Thyroid gland (tissue), 4 donors: Measurements from ENCODE around the gene EID2B.

ENCODE experiments used
- POLR2A ChIP-seq, 2 donors: fragments of 450-650 bp; IDR thresholded peaks; one replicate each; pipeline ENCODE4 v1.6.1; 2017; ENCODE audit warnings: antibody characterized with exemption in 2 of 2, mild to moderate bottlenecking in 2 of 2, moderate library complexity in 1 of 2
- TF ChIP-seq, protein P1 (sequence below), 6 experiments: fragments of 200-600 bp in 3 of 6; fragments of 450-650 bp in 3 of 6; sonication (generic) in 3 of 6; IDR thresholded peaks; one replicate each; pipeline ENCODE4 v1.5.1; 2016 to 2019; ENCODE audit warnings: antibody characterized with exemption in 6 of 6, mild to moderate bottlenecking in 2 of 6, inconsistent platforms in 1 of 6, moderate library complexity in 1 of 6

DNA sequence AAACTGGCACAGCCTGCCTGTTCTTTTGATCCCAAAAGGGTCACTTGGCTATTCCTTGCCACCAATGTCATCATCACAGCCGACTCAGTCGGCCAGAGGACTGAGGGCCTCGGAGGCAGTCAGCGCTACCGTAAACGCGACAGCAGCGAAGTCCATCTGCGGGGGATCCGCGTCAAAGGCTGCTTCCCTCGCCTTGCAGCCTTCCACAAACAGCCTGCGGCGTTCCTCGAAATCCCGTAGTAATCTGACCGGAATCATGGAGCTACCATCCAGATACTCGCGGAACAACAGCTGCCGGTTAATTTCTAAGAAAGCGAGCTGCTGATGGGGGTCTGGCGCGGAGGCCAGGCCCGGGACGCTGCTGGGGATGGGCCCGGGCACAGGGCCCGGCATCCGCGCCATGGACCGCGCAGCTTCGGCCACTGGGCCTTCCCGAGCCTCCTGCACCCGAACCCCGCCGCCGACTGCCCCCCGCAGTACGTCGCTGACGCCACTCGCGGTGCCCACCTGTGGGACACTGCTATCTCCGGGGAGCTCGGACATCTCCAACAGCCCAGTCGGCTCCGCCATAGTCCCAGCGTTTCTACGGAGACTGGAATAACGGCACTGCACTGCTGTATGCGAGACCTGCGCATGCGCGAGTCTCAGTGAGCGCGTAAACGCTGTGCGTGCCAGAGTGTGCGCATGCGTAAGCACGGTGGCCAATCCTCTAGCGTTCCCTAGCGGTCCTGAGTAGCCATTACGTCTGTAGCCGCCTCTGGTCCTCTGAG is at the start of gene EID2B:
- TF ChIP-seq, protein P1, sequence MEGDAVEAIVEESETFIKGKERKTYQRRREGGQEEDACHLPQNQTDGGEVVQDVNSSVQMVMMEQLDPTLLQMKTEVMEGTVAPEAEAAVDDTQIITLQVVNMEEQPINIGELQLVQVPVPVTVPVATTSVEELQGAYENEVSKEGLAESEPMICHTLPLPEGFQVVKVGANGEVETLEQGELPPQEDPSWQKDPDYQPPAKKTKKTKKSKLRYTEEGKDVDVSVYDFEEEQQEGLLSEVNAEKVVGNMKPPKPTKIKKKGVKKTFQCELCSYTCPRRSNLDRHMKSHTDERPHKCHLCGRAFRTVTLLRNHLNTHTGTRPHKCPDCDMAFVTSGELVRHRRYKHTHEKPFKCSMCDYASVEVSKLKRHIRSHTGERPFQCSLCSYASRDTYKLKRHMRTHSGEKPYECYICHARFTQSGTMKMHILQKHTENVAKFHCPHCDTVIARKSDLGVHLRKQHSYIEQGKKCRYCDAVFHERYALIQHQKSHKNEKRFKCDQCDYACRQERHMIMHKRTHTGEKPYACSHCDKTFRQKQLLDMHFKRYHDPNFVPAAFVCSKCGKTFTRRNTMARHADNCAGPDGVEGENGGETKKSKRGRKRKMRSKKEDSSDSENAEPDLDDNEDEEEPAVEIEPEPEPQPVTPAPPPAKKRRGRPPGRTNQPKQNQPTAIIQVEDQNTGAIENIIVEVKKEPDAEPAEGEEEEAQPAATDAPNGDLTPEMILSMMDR (IDR thresholded peaks at IDR 0.05), result peak; percentile 98 to 100 (median 100)
- peak; percentile 21 to 84 for TF ChIP-seq POLR2A (IDR thresholded peaks at IDR 0.05)
